Epithelial cell of prostate (primary cell): ENCODE results near the gene AOX1.
"Not testable (repeated sequence)": the region's sequence is repeated elsewhere in the genome, so short reads cannot be mapped to it uniquely, and the experiment has no call there.

Experiments used
- DNase-seq: peaks from one replicate; pipeline ENCODE4 v3.0.0-alpha.2; 2011; ENCODE audit warnings: low read depth, low spot score
- H3K27ac ChIP-seq: fragments of 450-650 bp; 2 replicates; pipeline ENCODE4 v1.5.1; 2017; ENCODE audit warnings: mild to moderate bottlenecking

The AOX1 gene

DNA sequence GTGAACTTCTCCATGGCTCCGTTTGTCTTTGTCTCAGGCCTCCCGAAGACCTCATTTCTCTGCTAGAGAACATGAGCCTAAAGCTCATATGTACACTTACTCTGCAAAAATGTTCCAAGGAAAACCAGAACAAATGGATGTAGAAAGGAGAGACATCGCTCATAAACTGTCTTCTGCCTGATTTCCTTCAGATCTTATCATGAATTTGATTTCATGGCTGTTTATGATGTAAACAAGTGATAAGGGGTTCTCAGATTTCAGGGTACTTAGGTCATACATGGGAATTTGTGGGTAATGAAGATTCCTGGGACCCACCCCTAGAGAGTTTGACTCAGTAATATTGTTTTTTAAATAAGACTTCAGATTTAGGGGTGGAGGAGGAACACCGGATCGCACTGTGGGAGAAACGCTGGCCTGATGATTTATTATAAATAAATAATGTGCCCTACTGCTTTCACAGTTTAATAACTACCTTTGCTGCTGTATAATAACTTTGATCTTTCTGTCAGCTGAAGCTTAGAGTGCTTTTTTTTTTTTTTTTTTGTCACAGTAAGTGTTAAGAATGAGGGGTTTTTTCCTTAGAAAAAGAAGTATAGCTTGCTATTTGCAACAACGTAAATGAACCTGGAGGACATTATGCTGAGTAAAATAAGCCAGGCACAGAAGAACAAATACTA, 14.9 kb downstream of the AOX1 start:
- DNase-seq, result no peak
- no peak overlapping the region for H3K27ac ChIP-seq

DNA sequence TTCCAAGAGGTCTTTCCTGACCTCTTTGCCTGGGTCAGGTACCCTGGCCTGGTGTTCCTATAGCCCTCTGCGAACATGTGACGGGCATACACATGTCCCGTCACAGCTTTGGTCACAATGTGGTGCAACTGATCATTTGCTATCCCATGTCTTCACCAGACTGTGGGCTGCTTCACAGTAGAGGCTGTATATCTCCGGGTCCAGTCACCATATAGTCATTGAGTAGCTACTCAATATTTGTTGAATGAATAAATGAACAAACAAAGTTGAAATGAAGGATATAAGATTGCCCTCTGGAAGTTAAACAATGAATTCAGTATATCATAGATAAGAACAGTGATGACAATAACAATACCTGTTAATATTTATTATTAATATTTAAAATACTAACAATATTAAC, 16.8 kb downstream of the AOX1 start:
- no peak for DNase-seq
- peak overlapping the region; percentile 90 for H3K27ac ChIP-seq

DNA sequence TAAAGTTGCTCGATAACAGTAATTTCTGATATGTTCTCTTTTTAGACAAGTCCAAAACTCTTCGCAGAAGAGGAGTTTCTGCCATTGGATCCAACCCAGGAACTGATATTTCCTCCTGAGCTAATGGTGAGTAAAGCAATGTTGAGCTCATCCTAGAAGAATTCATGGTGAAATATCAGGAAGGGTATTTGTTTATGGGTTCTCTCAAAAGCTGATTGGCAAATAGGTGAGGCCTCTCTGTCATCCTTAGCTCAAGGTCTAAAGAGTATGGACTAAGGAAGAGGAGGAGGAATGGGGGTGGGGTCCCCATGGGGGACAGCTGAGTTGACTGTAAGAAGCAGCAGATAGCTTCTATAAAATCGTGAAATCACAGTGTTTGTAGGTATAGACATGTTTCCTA, 18.2 kb downstream of the AOX1 start:
- peak; percentile 39 for DNase-seq
- peak overlapping the region; percentile 90 for H3K27ac ChIP-seq

DNA sequence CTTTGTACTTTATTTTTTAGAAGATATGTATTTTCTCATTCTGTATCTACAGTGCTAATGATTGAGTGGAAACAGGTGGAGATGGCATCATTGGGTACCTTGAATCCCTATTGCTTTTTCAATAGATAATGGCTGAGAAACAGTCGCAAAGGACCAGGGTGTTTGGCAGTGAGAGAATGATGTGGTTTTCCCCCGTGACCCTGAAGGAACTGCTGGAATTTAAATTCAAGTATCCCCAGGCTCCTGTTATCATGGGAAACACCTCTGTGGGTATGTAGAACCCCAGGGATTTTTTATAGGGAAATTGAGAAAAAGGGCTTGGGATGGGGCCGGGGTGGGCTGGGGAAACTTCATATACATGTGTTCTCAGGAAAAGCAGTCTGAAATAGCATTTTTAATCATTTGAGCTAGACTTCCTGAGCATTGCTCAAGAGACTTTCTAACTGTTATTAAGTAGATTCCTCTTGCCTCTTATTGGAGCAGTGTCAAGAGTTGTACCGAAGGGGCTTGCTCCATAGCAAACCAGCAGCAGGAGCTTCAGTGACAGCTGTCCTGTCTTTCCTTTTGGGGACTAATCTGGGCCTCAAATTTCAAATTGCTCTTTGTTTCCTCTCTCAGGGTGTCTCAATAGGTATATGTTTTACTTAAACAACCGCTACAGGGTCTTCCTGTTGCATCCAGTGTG, 18.9 kb downstream of the AOX1 start:
- no peak for DNase-seq

DNA sequence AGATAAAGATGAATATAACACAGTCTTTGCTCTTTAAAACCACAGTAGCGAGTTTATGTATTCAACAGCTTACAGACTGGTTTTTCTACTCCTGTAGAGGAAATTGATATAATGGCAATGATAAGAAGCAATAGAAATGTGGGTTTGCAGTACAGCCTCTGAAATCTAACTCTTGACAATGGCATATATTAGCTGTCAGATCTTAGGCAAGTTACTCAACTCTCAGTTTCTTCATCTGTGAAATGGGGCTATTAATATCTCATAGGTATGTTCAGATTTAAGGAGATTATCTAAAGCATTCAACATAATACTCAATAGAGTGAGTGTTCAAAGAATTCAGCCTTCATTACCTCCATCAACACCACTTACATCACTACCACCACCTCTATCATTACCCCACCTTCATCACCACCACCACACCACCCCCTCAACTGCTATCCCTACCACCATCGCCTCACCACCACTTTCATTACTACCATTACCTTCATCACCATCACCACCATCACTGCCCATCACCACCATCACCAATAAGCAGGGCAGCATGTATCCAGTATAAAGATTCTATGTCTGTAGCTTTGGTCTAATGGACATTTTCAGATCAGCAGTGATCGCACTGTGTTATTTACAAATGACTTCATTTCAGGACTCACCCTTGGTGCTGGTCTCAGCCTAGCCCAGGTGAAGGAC, 22.7 kb downstream of the AOX1 start:
- H3K27ac ChIP-seq, result peak overlapping the region; percentile 85
- no peak for DNase-seq

More for the DNA sequence above, 18.9 kb downstream of the AOX1 start:
- H3K27ac ChIP-seq, result peak overlapping the region; percentile 90

DNA sequence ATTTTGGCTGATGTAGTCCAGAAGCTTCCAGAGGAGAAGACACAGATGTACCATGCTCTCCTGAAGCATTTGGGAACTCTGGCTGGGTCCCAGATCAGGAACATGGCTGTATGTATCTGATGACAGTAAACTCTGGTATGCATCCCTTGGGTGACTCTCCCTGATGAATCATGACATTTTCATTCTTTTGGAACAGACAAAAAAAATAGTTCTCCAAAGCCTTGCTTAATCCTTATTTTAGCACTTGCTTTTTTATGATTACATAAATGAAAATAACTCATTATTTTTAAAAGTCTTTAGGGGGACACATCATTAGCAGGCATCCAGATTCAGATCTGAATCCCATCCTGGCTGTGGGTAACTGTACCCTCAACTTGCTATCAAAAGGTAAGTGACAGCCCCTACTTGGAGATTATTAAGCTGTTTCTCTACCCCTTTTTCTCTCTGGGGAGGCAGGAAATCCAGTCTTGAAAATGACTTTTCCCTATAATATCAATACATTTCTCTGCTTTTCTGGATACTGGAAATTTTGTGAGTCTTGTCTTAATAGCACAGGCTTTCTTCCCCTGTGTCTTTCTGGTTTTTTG, 23.3 kb downstream of the AOX1 start:
- no peak for DNase-seq
- H3K27ac ChIP-seq, result peak overlapping the region; percentile 85

DNA sequence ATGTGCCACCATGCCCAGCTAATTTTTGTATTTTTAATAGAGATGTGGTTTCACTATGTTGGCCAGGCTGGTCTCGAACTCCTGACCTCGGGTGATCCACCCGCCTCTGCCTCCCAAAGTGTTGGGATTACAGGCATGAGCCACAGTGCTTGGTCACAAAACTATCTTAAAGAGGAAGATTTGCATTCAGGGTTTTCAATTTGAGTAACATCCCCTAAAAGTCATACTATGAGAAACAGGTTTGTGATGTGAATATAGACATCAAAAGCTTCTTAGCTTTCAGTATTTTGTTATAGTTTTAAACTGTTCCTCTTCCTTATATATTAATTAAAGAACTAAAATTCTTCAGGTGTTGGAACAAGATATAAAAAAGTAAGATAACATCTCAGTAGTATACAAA, 24.4 kb downstream of the AOX1 start:
- H3K27ac ChIP-seq, result peak overlapping the region; percentile 85
- DNase-seq, result not testable (repeated sequence)

DNA sequence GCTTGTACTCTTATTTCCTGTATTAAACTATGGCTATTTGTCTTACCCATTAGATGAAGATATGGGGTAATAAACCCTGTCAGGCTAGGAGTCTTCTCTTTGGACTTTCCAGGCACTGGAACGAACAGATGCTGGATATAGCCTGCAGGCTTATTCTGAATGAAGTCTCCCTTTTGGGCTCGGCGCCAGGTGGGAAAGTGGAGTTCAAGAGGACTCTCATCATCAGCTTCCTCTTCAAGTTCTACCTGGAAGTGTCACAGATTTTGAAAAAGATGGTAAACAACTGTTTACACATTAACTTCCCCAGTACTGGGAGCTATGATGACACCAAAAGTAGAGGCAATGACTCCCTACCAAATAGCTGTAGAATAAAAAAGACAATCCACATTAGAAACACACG, 27.9 kb downstream of the AOX1 start:
- no peak for DNase-seq
- peak overlapping the region; percentile 45 for H3K27ac ChIP-seq

DNA sequence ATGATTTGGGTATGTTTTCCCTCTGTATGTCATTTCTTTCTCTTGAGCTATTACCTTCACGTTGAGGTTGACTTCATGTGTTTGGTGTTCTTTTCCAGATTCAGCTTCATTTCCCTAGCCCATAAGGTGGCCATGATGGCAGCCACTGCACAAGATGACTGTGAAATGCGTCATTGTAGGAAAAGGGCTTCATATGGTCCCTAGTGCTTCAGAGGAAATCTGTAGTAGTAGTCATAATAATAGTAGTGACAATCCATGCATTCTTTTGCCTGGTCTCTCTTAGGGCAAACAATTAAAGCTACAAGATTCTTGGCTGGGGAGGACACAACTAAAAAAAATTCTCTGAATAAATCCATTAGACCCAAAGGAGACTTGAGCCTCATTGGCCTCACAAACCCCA, 28.4 kb downstream of the AOX1 start:
- DNase-seq, result no peak
- peak overlapping the region; percentile 45 for H3K27ac ChIP-seq

DNA sequence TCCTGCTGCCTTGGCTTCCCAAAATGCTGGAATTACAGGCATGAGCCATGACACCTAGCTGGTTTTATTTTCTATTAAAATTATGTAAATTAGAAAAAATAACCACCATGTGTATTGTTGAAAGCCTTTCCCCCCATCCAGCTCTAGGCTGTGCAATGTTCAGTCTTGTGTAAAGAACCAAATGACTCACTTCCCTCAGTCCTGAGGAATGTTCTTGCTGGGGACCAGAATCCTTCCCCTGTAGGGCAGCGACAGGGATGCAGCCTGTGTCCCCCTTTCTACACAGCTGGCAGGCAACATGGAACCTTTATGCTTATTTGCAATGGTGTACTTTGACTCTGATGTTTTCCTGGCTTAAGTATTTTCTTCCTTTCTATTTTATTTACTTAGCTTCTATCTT, 29.4 kb downstream of the AOX1 start:
- no peak for DNase-seq
- peak overlapping the region; percentile 45 for H3K27ac ChIP-seq

DNA sequence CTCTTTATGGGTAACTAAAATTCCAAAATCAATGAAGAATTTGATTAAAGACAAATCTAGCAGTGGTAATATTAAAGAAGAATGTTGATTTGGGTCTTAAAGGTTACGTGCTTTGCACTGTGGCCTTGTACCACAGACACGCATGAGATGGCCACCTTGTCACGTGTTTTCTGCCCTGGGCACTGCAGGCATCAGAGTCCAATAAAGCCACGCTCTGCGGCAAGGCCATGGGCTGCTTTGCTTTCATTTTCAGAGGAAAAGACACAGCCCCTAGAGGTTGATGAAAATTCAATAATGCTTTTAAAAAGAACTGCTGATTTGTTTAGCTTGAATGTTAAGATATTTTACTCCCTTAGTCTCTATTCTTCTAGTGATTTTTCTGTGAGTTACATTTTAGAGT, 30.4 kb downstream of the AOX1 start:
- no peak overlapping the region for H3K27ac ChIP-seq
- no peak for DNase-seq

DNA sequence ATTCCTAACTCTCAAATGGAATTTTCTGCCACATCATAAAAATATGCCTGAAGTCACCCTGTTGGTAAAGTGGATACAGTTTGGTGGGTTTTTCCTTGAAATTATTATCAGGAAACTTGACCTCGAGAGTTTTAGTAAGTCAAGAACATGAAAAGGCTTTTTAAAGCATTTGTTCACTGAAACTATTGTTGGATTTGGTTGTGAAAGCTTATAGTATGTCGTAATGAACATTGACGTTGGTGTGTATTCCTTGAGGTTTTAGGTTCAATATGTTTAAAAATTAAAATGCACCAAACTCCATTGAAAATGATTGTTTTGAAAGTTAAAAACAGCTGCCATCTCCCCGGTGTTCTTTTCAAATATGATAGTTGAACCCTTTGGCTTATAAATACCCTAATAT, 30.8 kb downstream of the AOX1 start:
- H3K27ac ChIP-seq, result no peak overlapping the region
- DNase-seq, result no peak

DNA sequence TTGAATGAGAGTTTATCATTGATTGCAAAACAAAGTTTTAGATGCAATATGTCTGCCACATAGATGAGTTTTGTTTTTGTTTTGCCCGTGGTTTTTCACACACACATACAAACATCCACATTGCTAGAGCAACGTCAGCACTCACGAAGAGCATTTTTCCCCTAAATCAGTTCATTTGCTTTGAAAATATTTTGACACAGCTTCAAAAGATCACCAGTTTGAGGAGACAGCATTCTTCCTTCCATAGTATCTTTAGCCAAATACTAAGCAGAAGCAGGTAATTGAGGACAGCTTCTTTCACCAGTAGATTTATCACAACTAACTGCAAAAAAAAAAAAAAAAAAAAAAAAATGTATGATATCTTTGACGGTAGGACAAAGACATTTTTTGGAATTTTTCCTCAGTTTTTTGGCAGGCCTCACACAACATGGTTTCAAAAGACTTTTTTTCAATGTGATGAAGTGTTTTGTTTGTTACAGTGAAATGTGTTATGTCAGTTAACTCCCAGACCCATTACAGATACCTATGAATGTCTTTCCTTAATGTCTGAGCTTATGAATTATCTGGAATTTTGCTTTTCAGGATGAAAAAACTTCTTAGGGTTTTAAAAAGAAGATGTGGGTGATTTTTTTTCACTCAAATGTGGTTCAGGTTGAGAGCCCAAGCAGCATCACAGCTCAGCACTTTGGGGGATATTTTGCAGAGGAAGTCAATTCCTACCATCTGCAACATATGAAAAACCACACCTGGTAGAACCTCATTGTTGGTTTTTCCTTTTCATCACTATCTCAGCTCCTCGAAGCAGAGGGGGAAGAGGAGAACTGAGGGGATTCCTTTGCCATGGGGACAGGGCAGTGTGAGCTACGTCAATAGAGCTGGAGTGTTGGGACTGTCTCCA, 31.6 kb downstream of the AOX1 start:
- DNase-seq, result no peak
- H3K27ac ChIP-seq, result no peak overlapping the region

DNA sequence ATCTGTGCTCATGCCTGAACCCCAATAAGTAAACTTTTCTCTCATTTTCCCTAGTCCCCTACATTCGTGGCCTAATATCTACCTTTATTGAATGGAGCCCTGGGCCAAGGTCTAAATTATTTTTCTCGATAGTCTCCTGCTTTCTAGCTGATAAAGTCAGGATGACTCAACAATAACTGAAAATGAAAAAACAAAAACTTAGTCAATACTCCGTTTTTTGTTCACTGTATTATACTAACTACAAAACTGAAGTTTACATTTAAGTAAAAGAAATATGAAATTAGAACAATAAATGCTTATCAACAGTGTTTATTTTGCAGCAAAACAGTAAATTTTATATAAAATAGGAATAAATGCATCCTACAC, 32.2 kb downstream of the AOX1 start:
- DNase-seq, result no peak
- H3K27ac ChIP-seq, result no peak overlapping the region

DNA sequence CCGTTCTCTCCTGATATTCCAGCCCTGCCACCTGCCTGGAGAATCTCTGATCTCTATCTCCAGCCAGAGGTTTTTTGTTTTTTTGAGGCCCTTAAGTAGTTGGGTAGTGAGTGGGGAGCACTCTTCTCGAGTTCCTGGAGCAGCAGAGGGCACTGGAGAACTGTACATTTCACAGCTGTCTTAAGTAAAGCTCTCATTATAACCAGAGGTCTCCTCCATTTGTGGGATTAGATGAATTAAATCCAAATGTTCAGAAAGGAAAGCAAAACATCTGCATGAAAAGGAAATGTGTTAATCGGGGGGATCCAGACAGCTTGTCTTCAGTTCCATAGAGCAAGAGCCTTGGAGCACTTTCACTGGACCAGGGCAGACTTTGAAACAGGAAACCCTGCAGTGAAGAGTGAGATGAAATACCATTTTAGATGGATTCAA, 32.8 kb downstream of the AOX1 start:
- H3K27ac ChIP-seq, result peak overlapping the region; percentile 44
- DNase-seq, result no peak

DNA sequence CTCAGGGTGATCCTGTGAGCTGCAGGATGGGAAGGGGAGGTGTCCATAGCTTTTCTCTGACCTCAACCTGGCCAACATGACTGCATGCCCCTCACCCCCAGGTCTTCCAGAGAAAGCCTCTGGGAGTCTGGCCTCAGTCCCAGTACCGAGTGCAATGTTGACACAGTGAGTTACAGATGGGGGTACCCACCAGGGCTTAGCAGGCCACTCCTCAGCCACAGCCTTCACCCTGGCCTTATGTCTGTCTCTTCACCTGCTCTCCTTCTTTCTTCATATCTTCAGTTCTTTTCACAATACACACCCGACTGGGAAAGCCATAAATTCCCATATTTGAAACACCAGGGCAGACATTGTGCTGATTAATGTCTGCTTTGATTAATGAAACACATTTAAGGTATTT, 33.5 kb downstream of the AOX1 start:
- peak overlapping the region; percentile 44 for H3K27ac ChIP-seq
- DNase-seq, result no peak

DNA sequence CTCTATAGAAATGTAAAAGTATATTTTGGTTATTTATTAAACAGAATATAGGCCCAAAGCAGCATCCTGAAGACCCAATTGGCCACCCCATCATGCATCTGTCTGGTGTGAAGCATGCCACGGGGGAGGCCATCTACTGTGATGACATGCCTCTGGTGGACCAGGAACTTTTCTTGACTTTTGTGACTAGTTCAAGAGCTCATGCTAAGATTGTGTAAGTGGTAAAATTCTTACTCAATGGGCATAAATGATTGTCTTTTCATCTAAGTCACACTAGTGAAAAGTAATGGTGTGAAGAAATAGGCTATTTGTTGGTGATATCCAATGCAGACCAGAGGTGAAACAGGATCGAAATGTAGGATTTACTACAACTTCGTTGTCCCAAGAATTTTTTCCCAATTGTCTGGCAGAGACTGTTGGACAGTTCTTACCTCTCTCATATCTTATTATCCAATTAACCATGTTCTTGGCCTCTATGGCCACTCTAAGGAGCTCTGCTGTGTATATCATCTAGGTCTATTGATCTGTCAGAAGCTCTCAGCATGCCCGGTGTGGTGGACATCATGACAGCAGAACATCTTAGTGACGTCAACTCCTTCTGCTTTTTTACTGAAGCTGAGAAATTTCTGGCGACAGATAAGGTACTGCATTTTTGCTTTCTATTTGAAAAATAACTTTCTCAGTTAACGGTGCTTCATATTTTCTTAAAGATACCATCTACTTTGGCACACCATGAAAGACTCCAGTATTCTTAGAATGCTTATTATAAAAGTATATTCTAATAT, 35.0 kb downstream of the AOX1 start:
- no peak overlapping the region for H3K27ac ChIP-seq
- no peak for DNase-seq

DNA sequence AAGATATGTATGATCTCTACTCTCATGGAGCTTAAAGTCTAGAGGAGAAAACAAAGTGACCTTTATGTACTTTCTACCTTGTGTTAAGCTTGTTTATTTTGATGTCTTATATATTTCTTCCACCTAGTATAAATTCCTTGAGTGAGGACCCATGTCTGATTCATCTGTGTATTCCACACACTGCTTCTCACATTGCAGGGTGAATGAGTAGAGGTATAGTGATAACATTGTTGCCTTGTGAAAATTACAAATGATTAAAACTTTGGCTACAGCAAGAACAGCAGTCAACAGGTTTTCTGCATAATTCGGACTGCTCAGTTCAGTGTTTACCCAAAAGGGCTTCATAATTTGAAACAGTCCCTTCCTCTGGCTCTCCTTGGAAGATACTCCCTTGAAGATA, 36.3 kb downstream of the AOX1 start:
- no peak overlapping the region for H3K27ac ChIP-seq
- no peak for DNase-seq

DNA sequence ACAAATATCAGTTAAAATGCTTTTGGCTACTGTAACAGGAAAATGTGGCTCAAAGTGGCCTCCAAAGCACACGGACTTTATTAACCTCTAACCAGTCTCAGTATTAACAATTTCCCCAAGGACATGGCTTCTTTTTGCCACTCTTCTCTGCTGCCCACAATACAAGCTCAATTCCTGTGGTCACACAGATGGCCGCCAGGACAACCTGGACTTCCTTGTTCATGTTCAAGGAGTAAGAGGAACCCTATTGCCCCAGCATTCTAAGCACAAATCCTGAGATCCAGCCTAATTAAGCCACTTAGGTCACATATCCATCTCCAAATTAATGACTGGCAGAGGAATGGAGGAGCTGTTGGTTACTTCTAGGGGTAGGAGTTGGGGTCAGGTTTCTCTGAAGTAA, 38.2 kb downstream of the AOX1 start:
- H3K27ac ChIP-seq, result peak overlapping the region; percentile 91
- DNase-seq, result no peak
